PC-3 (cell line): ENCODE data around the gene ATP6V1F. TPM values are rescaled to one million over a fixed set of nuclear protein-coding genes. Genes with fewer than 3 reads are reported as not detected.

ENCODE experiments used
- ATAC-seq: fragments of 200-7000 bp; cut with Tn5 transposase; 2 replicates; pipeline ENCODE4 v1.9.1; 2020; ENCODE audit warnings: mild to moderate bottlenecking, moderate library complexity
- BruUV-seq: library from RNA; stranded (reverse); fragments of 400-500 nt; replicated peaks from 2 replicates; lab custom pipeline; 2021; lab: Mats Ljungman, UMichigan
- CTCF ChIA-PET: fragments of 300-600 bp; sonication (Branson Sonifier 250); formaldehyde crosslinking; loops from one replicate; lab custom pipeline; 2022; ENCODE audit warnings: antibody characterized with exemption; lab: Charles Lee
- POLR2A ChIA-PET: fragments of 300-600 bp; sonication (Branson Sonifier 250); formaldehyde crosslinking; loops from one replicate; lab custom pipeline; 2022; ENCODE audit warnings: antibody characterized with exemption; ENCODE audit not compliant: unreplicated experiment; lab: Charles Lee
- DNase-seq: peaks from one replicate; pipeline ENCODE4 v3.0.0-alpha.2; 2015
- H2AFZ ChIP-seq: fragments of 300-600 bp; sonication (generic); 2 replicates; pipeline ENCODE4 v1.6.0; 2016; ENCODE audit warnings: antibody characterized with exemption, low read length
- H3F3A ChIP-seq: fragments of 300-600 bp; sonication (generic); one replicate; pipeline ENCODE4 v1.6.0; 2017; ENCODE audit warnings: antibody characterized with exemption, low read length, control low read depth, mild to moderate bottlenecking; ENCODE audit not compliant: unreplicated experiment
- H3K27ac ChIP-seq: fragments of 300-600 bp; sonication (generic); 2 replicates; pipeline ENCODE4 v1.5.1; 2016; ENCODE audit warnings: mild to moderate bottlenecking, low read length
- H3K27me3 ChIP-seq: fragments of 300-600 bp; sonication (generic); 2 replicates; pipeline ENCODE4 v1.6.1; 2016; ENCODE audit warnings: low read length, mixed read lengths
- H3K36me3 ChIP-seq: fragments of 300-600 bp; sonication (generic); 2 replicates; pipeline ENCODE4 v1.6.1; 2016; ENCODE audit warnings: low read depth, mixed run types, low read length, mixed read lengths
- H3K4me1 ChIP-seq: fragments of 300-600 bp; sonication (generic); 2 replicates; pipeline ENCODE4 v1.5.1; 2016; ENCODE audit warnings: low read length; ENCODE audit not compliant: insufficient read depth
- H3K4me2 ChIP-seq: fragments of 300-600 bp; sonication (generic); 2 replicates; pipeline ENCODE4 v1.6.0; 2016; ENCODE audit warnings: low read length
- H3K4me3 ChIP-seq: fragments of 300-600 bp; sonication (generic); 2 replicates; pipeline ENCODE4 v1.5.1; 2016; ENCODE audit warnings: mild to moderate bottlenecking, low read length, mixed read lengths
- H3K79me2 ChIP-seq: fragments of 300-600 bp; sonication (generic); 2 replicates; pipeline ENCODE4 v1.6.1; 2017; ENCODE audit warnings: low read length, mixed read lengths
- H3K9ac ChIP-seq: fragments of 300-600 bp; sonication (generic); 2 replicates; pipeline ENCODE4 v1.6.0; 2016; ENCODE audit warnings: mild to moderate bottlenecking, low read length
- H3K9me2 ChIP-seq: fragments of 300-600 bp; sonication (generic); replicated peaks from 2 replicates; pipeline ENCODE4 v1.6.1; 2016; ENCODE audit warnings: mixed run types, low read length, mixed read lengths
- H3K9me3 ChIP-seq: fragments of 300-600 bp; sonication (generic); 2 replicates; pipeline ENCODE4 v1.6.1; 2016; ENCODE audit warnings: low read length, mixed read lengths
- H4K20me1 ChIP-seq: fragments of 300-600 bp; sonication (generic); 2 replicates; pipeline ENCODE4 v1.6.1; 2016; ENCODE audit warnings: low read length, mixed read lengths
- CTCF ChIP-seq: fragments of 300-600 bp; sonication (generic); conservative IDR thresholded peaks from 2 replicates; pipeline ENCODE4 v1.5.1; 2017; ENCODE audit warnings: antibody characterized with exemption, low read depth, mild to moderate bottlenecking, low read length
- EZH2 ChIP-seq: fragments of 300-600 bp; sonication (generic); IDR thresholded peaks from one replicate; pipeline ENCODE4 v1.6.1; 2017; ENCODE audit warnings: antibody characterized with exemption, mild to moderate bottlenecking, low read length; ENCODE audit not compliant: unreplicated experiment
- EZH2phosphoT487 ChIP-seq: fragments of 300-600 bp; sonication (generic); IDR thresholded peaks from 2 replicates; pipeline ENCODE4 v1.6.1; 2018; ENCODE audit warnings: mild to moderate bottlenecking, antibody characterized with exemption, low read length, borderline replicate concordance
- intact Hi-C: fragments of 100-400 bp; cut with micrococcal nuclease; formaldehyde crosslinking; loops from 2 replicates; pipeline ENCODE4 v1.9.0; 2023
- total RNA-seq: library from RNA; depleted of rRNA; stranded (reverse); fragments of >200 nt; gene quantifications from 2 replicates; pipeline ENCODE4 v1.2.3, GENCODE V29; 2014

Gene ATP6V1F
- total RNA-seq, 1 experiment from 2014 or later = 131 TPM

GRCh38 chr7:128848289-128849155, 14.1 kb upstream of the ATP6V1F start:
- intact Hi-C loops = no loop called here
- no TSS peak for BruUV-seq
- Histone ChIP-seq H3K9me2 (no peaks in the 10 kb centered on the region), H3K9ac (no peak overlapping the region), H3K4me3 (no peak overlapping the region), H3K36me3 (peaks cover 2% of the 10 kb centered on the region; the same call in 1 of the 2 replicates), H3K27ac (no peak overlapping the region), H3F3A (no peaks in the 10 kb centered on the region), H2AFZ (no peak overlapping the region), H3K79me2 (no peaks in the 10 kb centered on the region), H3K4me2 (no peak overlapping the region), H3K9me3 (no peaks in the 10 kb centered on the region), H3K27me3 (no peaks in the 10 kb centered on the region), H3K4me1 (no peaks in the 10 kb centered on the region), H4K20me1 (no peaks in the 10 kb centered on the region)
- TF ChIP-seq CTCF = no peak
- no peak for TF ChIP-seq EZH2phosphoT487
- no peak for TF ChIP-seq EZH2
- no peak for ATAC-seq
- POLR2A ChIA-PET = no interaction called here
- CTCF ChIA-PET = no interaction called here
- no peak for DNase-seq

GRCh38 chr7:128849156-128849515, 13.5 kb upstream of the ATP6V1F start:
- Histone ChIP-seq H3K9me3 (no peaks in the 10 kb centered on the region), H3K36me3 (no peaks in the 10 kb centered on the region), H3K9me2 (no peaks in the 10 kb centered on the region), H3K4me1 (no peaks in the 10 kb centered on the region), H3K79me2 (no peaks in the 10 kb centered on the region), H3K27ac (no peak overlapping the region), H2AFZ (no peak overlapping the region), H3K9ac (no peak overlapping the region), H3K27me3 (no peaks in the 10 kb centered on the region), H4K20me1 (no peaks in the 10 kb centered on the region), H3K4me3 (no peak overlapping the region), H3K4me2 (no peak overlapping the region), H3F3A (no peaks in the 10 kb centered on the region)
- BruUV-seq = TSS peak; percentile 23
- no peak for ATAC-seq
- TF ChIP-seq CTCF (no peak), EZH2 (no peak)
- DNase-seq = no peak
- ChIA-PET POLR2A (interaction anchor here (0.6 kb wide), 1 partner anchor 20 kb away, joined by 11 read pairs; no protein-coding TSS in a partner anchor), CTCF (interaction anchor here (0.6 kb wide), 1 partner anchor 1484 kb away, joined by 4 read pairs; no protein-coding TSS in a partner anchor)
- intact Hi-C loops = no loop called here
